GM18526 (cell line): ENCODE data around the gene DNAAF2.

Source experiments
- POLR2A ChIP-seq: IDR thresholded peaks from 3 replicates; pipeline ENCODE4 v1.6.1; 2011; ENCODE audit not compliant: insufficient read length; ENCODE audit errors: extremely low read depth

DNAAF2 gene

DNA sequence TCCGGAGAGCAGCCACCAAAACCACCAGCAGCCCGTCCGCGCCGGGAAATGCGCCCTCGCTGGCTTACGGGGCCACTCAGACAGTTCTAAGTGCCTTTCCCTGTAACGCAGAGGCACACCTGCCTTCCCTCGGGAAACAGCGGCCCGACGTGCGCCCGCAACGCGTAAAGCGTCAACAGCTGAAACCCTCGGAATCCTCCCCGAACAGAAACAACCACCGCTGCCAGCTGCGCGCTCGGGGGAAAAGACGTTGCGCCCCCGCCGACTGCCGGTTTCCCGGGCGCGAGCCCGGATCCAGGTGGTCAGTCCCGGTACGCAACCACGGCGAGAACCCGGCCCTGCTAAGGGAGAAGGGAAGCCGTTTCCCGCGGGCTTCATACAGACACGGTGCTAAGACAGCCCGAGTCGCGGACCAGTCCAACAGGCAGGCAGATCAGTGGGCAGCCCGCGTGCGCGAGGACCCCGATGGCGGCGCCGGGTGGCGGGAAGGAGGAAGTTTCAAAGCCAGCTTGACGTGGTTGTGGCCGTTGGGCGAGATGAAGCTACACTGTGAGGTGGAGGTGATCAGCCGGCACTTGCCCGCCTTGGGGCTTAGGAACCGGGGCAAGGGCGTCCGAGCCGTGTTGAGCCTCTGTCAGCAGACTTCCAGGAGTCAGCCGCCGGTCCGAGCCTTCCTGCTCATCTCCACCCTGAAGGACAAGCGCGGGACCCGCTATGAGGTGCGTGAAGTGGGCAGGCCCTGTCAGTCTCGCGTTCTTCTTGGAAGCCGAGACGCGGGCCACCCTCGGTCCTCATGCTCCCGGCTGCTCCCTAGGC is 36.4 kb downstream of the DNAAF2 start, which contains the start of gene LRR1:
TSS of gene LRR1 (plus strand) at position 456 of the 816 bp plus-strand sequence. CDS start at position 537, 81 bp downstream.
- peak; percentile 86 for TF ChIP-seq POLR2A

- TF ChIP-seq POLR2A, result no peak
Measured at GRCh38 chr14:49598189-49598484, 36.9 kb downstream of the DNAAF2 start.

- no peak for TF ChIP-seq POLR2A
Measured at GRCh38 chr14:49594347-49595091, 40.5 kb downstream of the DNAAF2 start.

DNA sequence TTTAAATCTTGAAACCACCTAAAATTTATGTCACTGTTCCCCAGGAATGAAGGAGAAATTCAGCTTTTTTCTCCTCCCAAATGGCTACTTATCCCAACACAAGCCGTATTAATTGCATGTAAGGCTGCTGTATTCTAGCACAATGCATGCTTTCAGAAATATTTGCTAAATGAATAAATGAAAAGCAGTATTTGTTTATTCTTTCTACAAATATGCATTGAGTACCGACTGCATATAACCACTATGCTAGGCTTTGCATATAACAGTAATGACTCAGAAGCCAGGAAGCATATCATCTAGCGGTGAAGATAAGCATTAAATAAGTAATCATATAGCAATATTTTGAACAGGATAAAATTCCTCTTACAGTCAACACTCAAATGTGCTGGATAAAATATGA is 42.0 kb downstream of the DNAAF2 start:
- no peak for TF ChIP-seq POLR2A

- no peak for TF ChIP-seq POLR2A
Measured at GRCh38 chr14:49589387-49589786, 45.7 kb downstream of the DNAAF2 start.

DNA sequence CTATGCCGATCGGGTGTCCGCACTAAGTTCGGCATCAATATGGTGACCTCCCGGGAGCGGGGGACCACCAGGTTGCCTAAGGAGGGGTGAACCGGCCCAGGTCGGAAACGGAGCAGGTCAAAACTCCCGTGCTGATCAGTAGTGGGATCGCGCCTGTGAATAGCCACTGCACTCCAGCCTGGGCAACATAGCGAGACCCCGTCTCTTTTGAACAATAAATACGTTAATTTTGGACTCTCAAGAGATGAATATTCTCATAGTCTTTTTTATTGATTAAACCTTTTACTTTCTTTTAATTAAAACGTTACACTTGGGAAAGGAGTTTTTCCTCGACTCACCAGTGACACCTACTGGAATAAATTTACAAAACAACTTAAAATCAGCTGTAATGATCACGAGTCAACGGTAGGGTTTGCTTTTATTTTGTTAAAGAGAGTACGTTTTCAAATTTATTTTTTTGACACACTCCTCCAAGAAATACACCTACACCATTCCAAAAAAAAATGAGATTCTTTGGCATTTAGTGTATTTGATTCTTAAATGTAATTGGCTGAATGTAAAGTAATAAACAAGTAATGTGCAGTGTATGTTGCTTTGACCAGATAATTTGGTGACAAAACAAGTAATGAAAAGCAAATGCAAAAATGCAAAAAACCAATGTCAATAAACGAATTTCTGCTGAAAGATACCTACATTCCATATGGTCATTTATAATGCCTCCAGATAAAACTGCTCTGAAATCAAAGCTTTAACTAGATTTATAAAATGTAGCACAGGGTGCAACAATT is 48.2 kb downstream of the DNAAF2 start:
- TF ChIP-seq POLR2A, result no peak

DNA sequence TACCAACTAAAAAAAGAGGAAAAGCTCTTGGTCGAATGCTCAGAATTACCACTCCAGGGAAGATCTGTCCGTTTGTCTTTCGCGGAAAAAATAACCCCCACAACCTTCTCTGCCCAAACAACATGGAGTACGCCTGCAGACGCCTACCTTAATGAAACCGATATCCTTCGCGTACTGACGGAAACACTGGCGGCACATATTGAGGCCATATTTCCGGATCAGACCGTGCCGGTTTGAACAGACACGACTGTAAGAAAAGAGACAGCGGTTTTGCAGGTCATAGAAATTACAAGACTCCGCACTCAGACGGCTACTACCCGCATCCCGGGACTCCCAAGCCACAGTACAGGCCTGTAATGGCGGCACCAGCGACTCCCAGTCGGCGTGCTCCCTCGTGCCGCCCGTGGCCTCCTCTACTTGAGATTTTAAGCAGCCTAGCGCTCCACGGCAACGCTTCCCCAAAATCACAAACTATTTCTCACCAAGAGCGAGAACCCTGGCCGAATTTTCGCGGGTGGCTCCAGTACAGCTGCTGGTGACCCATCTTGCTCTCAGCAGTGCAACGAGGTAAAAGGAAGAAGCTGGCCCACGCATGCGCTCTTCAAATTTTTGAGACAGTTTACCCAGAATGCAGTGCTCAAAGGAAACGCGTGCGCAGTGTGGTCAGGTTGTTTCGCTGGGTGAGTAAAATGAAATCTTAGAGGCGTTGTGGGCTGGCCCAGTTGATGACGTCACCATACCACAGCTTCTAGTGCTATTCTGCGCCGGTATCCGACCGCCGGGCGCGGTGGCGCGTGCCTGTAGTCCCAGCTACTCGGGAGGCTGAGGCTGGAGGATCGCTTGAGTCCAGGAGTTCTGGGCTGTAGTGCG is 49.0 kb downstream of the DNAAF2 start, which contains the start of gene RPS29:
TSS of gene RPS29 (minus strand) at position 578 of the 870 bp plus-strand sequence. CDS start at position 544, 34 bp downstream.
- peak; percentile 89 for TF ChIP-seq POLR2A

GRCh38 chr14:49584058-49584457 is 51.0 kb downstream of the DNAAF2 start:
- no peak for TF ChIP-seq POLR2A

DNA sequence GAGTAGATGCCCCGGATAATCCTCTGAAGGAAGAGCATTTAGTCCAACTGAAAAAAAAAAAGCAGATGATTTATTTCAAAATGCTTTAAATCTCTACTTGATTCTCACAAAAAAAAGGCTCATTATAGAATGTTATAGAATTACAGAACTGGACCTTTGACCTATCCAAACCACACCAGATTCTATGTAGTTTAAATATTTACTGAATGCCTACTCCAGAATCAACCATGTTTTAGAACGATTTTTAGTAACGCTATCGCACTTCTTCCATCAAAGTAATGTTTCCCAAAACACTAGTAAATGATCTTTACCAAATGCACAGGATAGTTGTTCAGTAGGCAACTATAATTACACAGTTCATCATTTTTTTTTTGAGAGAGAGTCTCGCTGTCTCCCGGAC is 51.4 kb downstream of the DNAAF2 start:
- TF ChIP-seq POLR2A, result no peak

- TF ChIP-seq POLR2A, result no peak
Measured at GRCh38 chr14:49582113-49582977, 52.7 kb downstream of the DNAAF2 start.

DNA sequence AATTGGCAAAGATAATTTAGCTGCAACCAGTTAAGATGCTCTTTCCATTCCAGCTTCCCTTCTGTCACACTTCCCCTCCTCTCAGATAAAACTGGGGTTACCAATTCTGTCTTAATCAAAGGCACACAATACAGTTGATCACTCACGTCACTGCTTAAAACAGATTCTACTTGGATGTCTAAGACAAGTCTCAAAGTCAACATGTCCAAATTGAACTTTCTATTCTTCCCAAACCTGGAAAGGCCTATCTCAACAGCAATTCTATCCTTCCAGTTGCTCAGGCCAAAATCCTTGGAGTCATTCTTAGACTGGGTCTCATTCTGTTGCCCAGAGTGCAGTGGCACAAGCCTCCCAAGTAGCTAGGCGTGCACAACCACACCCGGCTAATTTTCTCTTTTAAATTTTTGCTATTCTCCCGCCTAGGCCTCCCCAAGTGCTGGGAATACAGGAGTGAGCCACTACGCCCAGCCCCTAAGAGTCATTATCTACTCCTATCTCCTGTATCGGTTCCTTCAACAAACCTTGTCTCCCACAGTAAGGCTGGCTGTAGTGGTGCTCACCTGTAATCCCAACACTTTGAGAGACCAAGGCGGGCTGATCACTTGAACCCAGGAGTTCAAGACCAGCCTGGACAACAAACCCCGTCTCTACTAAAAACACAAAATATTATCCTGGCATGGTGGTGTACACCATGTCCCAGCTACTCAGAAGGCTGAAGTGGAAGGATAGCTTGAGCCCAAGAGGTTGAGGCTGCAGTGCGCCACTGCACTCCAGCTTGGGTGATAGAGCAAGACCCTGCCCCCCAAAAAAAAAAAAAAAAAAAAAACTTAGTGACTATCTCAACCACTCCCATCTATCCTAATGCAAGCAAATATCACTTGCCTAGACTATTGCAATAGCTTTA is 53.6 kb downstream of the DNAAF2 start:
- TF ChIP-seq POLR2A, result peak; percentile 24

DNA sequence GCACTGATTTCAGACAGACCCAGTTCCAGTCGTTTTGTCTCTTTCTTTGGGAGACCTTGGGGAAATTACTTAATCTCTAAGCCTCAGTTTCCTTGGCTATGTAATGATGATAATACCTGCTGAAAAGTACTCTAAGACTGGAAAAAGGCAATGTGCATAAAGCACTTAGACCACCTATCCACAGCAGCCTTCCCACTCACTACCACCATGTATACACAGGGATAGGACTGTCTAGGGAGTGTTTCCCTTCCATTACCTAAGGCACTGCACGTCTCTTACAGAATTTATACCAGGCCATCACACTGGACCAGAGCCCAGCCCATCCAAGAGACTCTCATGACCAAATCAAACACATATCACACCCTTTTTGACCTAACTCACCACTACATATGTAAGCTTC is 55.2 kb downstream of the DNAAF2 start:
- TF ChIP-seq POLR2A, result no peak

DNA sequence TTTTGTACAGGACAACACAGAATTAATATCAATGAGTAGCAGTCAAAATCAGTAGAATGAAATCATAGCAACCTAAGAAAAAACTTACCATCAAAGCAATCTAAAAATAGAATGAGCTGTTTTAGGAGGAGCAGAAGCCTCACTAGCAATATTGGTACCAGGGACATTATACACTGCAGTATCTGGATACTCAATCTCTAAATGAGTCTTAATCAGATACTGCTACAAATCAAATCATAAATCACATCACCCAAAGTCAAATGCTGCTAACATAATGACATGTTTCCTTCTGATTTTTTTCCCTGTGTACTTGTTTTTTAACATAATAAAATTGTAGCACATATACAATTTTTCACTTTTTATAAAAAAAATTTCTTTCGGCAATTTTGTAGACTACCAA is 56.9 kb downstream of the DNAAF2 start:
- no peak for TF ChIP-seq POLR2A
